CD14-positive monocyte (primary cell): Measurements from ENCODE around the gene ULK4. TPM values are rescaled to one million over a fixed set of nuclear protein-coding genes. Genes with fewer than 3 reads are reported as not detected.

ENCODE experiments used
- DNase-seq, 3 donors: peaks; one replicate each; pipeline ENCODE4 v3.0.0-alpha.2; 2011 to 2022
- H2AFZ ChIP-seq: 2 replicates; pipeline ENCODE4 v1.6.0; 2012; ENCODE audit warnings: mild to moderate bottlenecking, low read depth, low read length, inconsistent platforms; ENCODE audit not compliant: insufficient read depth, poor library complexity, severe bottlenecking
- H3K27ac ChIP-seq, 2 donors: 1 replicate in 1 of 2; 2 replicates in 1 of 2; pipeline ENCODE4 v1.5.1; 2012 to 2013; ENCODE audit warnings: low read length in 2 of 2, control low read depth in 1 of 2, inconsistent platforms in 1 of 2, low read depth in 1 of 2, mild to moderate bottlenecking in 1 of 2
- H3K27me3 ChIP-seq, 2 donors: one replicate each; pipeline versions ENCODE4 v1.6.0 to v1.6.1; 2011 to 2013; ENCODE audit warnings: low read length in 2 of 2; ENCODE audit not compliant: control insufficient read depth in 2 of 2, insufficient read depth in 2 of 2
- H3K36me3 ChIP-seq, 2 donors: replicated peaks in 1 of 2; 1 replicate in 1 of 2; 2 replicates in 1 of 2; pipeline versions ENCODE4 v1.5.1 to v1.6.1; 2012 to 2013; ENCODE audit warnings: low read length in 2 of 2, control low read depth in 1 of 2, inconsistent platforms in 1 of 2, mild to moderate bottlenecking in 1 of 2; ENCODE audit not compliant: insufficient read depth in 2 of 2, control insufficient read depth in 1 of 2
- H3K4me1 ChIP-seq, 2 donors: 1 replicate in 1 of 2; 2 replicates in 1 of 2; pipeline versions ENCODE4 v1.5.1 to v1.6.1; 2012 to 2013; ENCODE audit warnings: low read length in 2 of 2, control low read depth in 1 of 2, inconsistent platforms in 1 of 2, mild to moderate bottlenecking in 1 of 2, moderate library complexity in 1 of 2; ENCODE audit not compliant: insufficient read depth in 2 of 2, control insufficient read depth in 1 of 2
- H3K4me2 ChIP-seq: replicated peaks from 2 replicates; pipeline ENCODE3; 2012; ENCODE audit warnings: low read length, moderate library complexity, mild to moderate bottlenecking; ENCODE audit not compliant: poor library complexity, severe bottlenecking; ENCODE audit errors: extremely low read depth
- H3K4me3 ChIP-seq, 3 experiments: fragments of 200-600 bp in 1 of 3; sonication (generic) in 1 of 3; replicated peaks in 1 of 3; 1 replicate in 2 of 3; 2 replicates in 1 of 3; pipeline ENCODE4 v1.5.1; 2011 to 2013; ENCODE audit warnings: low read length in 3 of 3, mild to moderate bottlenecking in 3 of 3, control low read depth in 2 of 3, low read depth in 2 of 3, inconsistent platforms in 1 of 3, moderate library complexity in 1 of 3
- H3K79me2 ChIP-seq: 2 replicates; pipeline ENCODE4 v1.6.0; 2012; ENCODE audit warnings: mild to moderate bottlenecking, control low read depth, inconsistent platforms, low read length, moderate library complexity; ENCODE audit not compliant: insufficient read depth
- H3K9ac ChIP-seq: 2 replicates; pipeline ENCODE4 v1.6.0; 2017; ENCODE audit warnings: low read length, mild to moderate bottlenecking; ENCODE audit not compliant: insufficient read depth, poor library complexity, severe bottlenecking
- H3K9me3 ChIP-seq, 2 donors: replicated peaks in 1 of 2; 1 replicate in 1 of 2; 2 replicates in 1 of 2; pipeline versions ENCODE4 v1.5.1 to v1.6.1; 2012 to 2013; ENCODE audit warnings: low read length in 2 of 2, control low read depth in 1 of 2; ENCODE audit not compliant: control insufficient read depth in 1 of 2, insufficient read depth in 1 of 2
- H4K20me1 ChIP-seq: 2 replicates; pipeline ENCODE4 v1.6.0; 2012; ENCODE audit warnings: mild to moderate bottlenecking, low read length, control low read depth, moderate library complexity; ENCODE audit not compliant: insufficient read depth
- H3K27ac Mint-ChIP-seq, 7 donors: one replicate each; pipeline ENCODE4 v1.8.0; 2020; ENCODE audit warnings: mild to moderate bottlenecking in 7 of 7, mixed read lengths in 7 of 7, moderate library complexity in 6 of 7, inconsistent platforms in 2 of 7
- H3K27me3 Mint-ChIP-seq, 3 donors: one replicate each; pipeline ENCODE4 v1.8.0; 2021 to 2022; ENCODE audit warnings: low read depth in 3 of 3, mild to moderate bottlenecking in 3 of 3, mixed read lengths in 3 of 3, moderate library complexity in 3 of 3, inconsistent platforms in 1 of 3
- H3K36me3 Mint-ChIP-seq, 2 donors: one replicate each; pipeline ENCODE4 v1.8.0; 2020; ENCODE audit warnings: mixed read lengths in 2 of 2, inconsistent platforms in 1 of 2, mild to moderate bottlenecking in 1 of 2
- H3K4me1 Mint-ChIP-seq: one replicate; pipeline ENCODE4 v1.8.0; 2020; ENCODE audit warnings: mild to moderate bottlenecking, mixed read lengths
- H3K4me3 Mint-ChIP-seq, 2 donors: one replicate each; pipeline ENCODE4 v1.8.0; 2020; ENCODE audit warnings: mild to moderate bottlenecking in 2 of 2, mixed read lengths in 2 of 2, moderate library complexity in 1 of 2
- H3K9me3 Mint-ChIP-seq, 7 donors: one replicate each; pipeline ENCODE4 v1.8.0; 2020 to 2022; ENCODE audit warnings: mixed read lengths in 7 of 7, mild to moderate bottlenecking in 6 of 7, moderate library complexity in 6 of 7, inconsistent platforms in 2 of 7
- CTCF ChIP-seq: fragments of 200-600 bp; IDR thresholded peaks from one replicate; pipeline ENCODE4 v1.8.0; 2022; ENCODE audit warnings: antibody characterized with exemption, mild to moderate bottlenecking
- WGBS: methylation state at CpG from one replicate; pipeline ENCODE4 v1.1.5; 2013; ENCODE audit warnings: missing lambda C conversion rate; ENCODE audit not compliant: insufficient coverage; 5-methylcytosine and 5-hydroxymethylcytosine counted together
- intact Hi-C, 2 donors: fragments of 100-400 bp; cut with micrococcal nuclease; formaldehyde crosslinking; loops; one replicate each; pipeline versions ENCODE4 v1.15.0 to v1.15.1; 2023
- polyA plus RNA-seq, 3 donors: library from polyadenylated mRNA; depleted of rRNA in 1 of 3; unstranded in 2 of 3; stranded (reverse) in 1 of 3; fragments of 300-500 nt in 2 of 3; fragments of >200 nt in 1 of 3; fragmentation: Illumina TruSeq in 2 of 3; gene quantifications; 1 replicate in 2 of 3; 2 replicates in 1 of 3; pipeline ENCODE4 v1.2.3, GENCODE V29; 2012 to 2021

The ULK4 gene
- polyA plus RNA-seq, 3 donors, result 6.7 to 14.0 (median 11.8) TPM

GRCh38 chr3:41653571-41654239 is 308.2 kb downstream of the ULK4 start:
- DNase-seq, result no peak
- no peak overlapping the region for H3K4me3 ChIP-seq
- H3K36me3 ChIP-seq, result no peaks in the 10 kb centered on the region
- no peaks in the 10 kb centered on the region for H3K4me1 ChIP-seq
- H3K27me3 Mint-ChIP-seq, result no peaks in the 10 kb centered on the region
- no peak for TF ChIP-seq CTCF
- H3K4me2 ChIP-seq, result no peak overlapping the region
- H3K4me3 Mint-ChIP-seq, result no peak overlapping the region
- H3K79me2 ChIP-seq, result no peaks in the 10 kb centered on the region
- peaks cover 8 to 30% (median 18%) of the 10 kb centered on the region in 7 donors for H3K9me3 Mint-ChIP-seq
- peaks cover 14 to 20% of the 10 kb centered on the region in 2 donors for H3K9me3 ChIP-seq
- no peaks in the 10 kb centered on the region for H3K36me3 Mint-ChIP-seq
- H3K4me1 Mint-ChIP-seq, result no peaks in the 10 kb centered on the region
- H3K27me3 ChIP-seq, result no peaks in the 10 kb centered on the region
- no peak overlapping the region for H3K27ac Mint-ChIP-seq
- intact Hi-C loops, result no loop called here
- no peak overlapping the region for H3K9ac ChIP-seq
- WGBS, result no CpG with 5 or more reads among the region's 2 CpGs
- H2AFZ ChIP-seq, result no peak overlapping the region
- no peak overlapping the region for H3K27ac ChIP-seq
- no peaks in the 10 kb centered on the region for H4K20me1 ChIP-seq

GRCh38 chr3:41652931-41653330 is 309.0 kb downstream of the ULK4 start:
- no peak overlapping the region for H3K4me3 ChIP-seq
- TF ChIP-seq CTCF, result no peak
- H3K4me2 ChIP-seq, result no peak overlapping the region
- H3K27ac ChIP-seq, result no peak overlapping the region
- H3K9me3 ChIP-seq, result peaks cover 14 to 26% of the 10 kb centered on the region in 2 donors
- no peaks in the 10 kb centered on the region for H4K20me1 ChIP-seq
- H3K36me3 ChIP-seq, result no peaks in the 10 kb centered on the region
- no peaks in the 10 kb centered on the region for H3K27me3 ChIP-seq
- Mint-ChIP-seq H3K27ac (no peak overlapping the region), H3K4me1 (no peaks in the 10 kb centered on the region), H3K4me3 (no peak overlapping the region), H3K36me3 (peaks cover 0 to 2% of the 10 kb centered on the region in 2 donors), H3K9me3 (peaks cover 14 to 38% (median 24%) of the 10 kb centered on the region in 7 donors), H3K27me3 (no peaks in the 10 kb centered on the region)
- no peaks in the 10 kb centered on the region for H3K4me1 ChIP-seq
- H3K9ac ChIP-seq, result no peak overlapping the region
- no peak overlapping the region for H2AFZ ChIP-seq
- no peak for DNase-seq
- 94% methylated on average over 2 of the region's 3 CpGs for WGBS
- H3K79me2 ChIP-seq, result no peaks in the 10 kb centered on the region
- intact Hi-C loops, result no loop called here
